Ishikawa (cell line): ENCODE data around the gene DAGLA.

ENCODE experiments used
- CEBPB ChIP-seq: IDR thresholded peaks from 2 replicates; pipeline ENCODE4 v1.6.1; 2012
- CREB1 ChIP-seq: IDR thresholded peaks from 2 replicates; pipeline ENCODE4 v1.6.1; 2012; ENCODE audit warnings: low read depth
- EGR1 ChIP-seq: IDR thresholded peaks from 2 replicates; pipeline ENCODE4 v1.6.1; 2012
- EP300 ChIP-seq: IDR thresholded peaks from 2 replicates; pipeline ENCODE4 v1.6.1; 2012; ENCODE audit warnings: borderline replicate concordance
- FOXM1 ChIP-seq: IDR thresholded peaks from 2 replicates; pipeline ENCODE4 v1.6.1; 2012; ENCODE audit warnings: low read depth, borderline replicate concordance
- MAX ChIP-seq: IDR thresholded peaks from 2 replicates; pipeline ENCODE4 v1.6.1; 2012
- NFIC ChIP-seq: IDR thresholded peaks from 2 replicates; pipeline ENCODE4 v1.6.1; 2012
- RAD21 ChIP-seq: IDR thresholded peaks from 2 replicates; pipeline ENCODE4 v1.6.1; 2012; ENCODE audit warnings: low read depth
- REST ChIP-seq: IDR thresholded peaks from 2 replicates; pipeline ENCODE4 v1.6.1; 2012; ENCODE audit warnings: low read depth, mild to moderate bottlenecking
- TAF1 ChIP-seq: IDR thresholded peaks from 2 replicates; pipeline ENCODE4 v1.6.1; 2012; ENCODE audit warnings: low read depth, mild to moderate bottlenecking
- TCF12 ChIP-seq: IDR thresholded peaks from 2 replicates; pipeline ENCODE4 v1.6.1; 2012; ENCODE audit warnings: low read depth
- TEAD4 ChIP-seq: IDR thresholded peaks from 2 replicates; pipeline ENCODE4 v1.6.1; 2012
- USF1 ChIP-seq: IDR thresholded peaks from 2 replicates; pipeline ENCODE4 v1.6.1; 2012
- YY1 ChIP-seq: IDR thresholded peaks from 2 replicates; pipeline ENCODE4 v1.6.1; 2012; ENCODE audit warnings: low read depth
- ZBTB7A ChIP-seq: IDR thresholded peaks from 2 replicates; pipeline ENCODE4 v1.6.1; 2012; ENCODE audit warnings: low read depth

DAGLA gene

GRCh38 chr11:61747192-61747966 is 67.2 kb downstream of the DAGLA start:
- 0 out of 2 replicates have a peak, but pooled peaks have one; percentile 15 for TF ChIP-seq ZBTB7A
- TF ChIP-seq TCF12 = 0 out of 2 replicates have a peak, but pooled peaks have one; percentile 19
- TF ChIP-seq CEBPB = no peak
- TF ChIP-seq TEAD4 = no peak
- TF ChIP-seq YY1 = 0 out of 2 replicates have a peak, but pooled peaks have one; percentile 34
- TF ChIP-seq MAX = peak; percentile 28; the same call in 1 of the 2 replicates
- peak; percentile 82 for TF ChIP-seq RAD21

GRCh38 chr11:61747967-61748285 is 67.7 kb downstream of the DAGLA start:
- no peak for TF ChIP-seq NFIC
- TF ChIP-seq EP300 = no peak
- no peak for TF ChIP-seq YY1
- TF ChIP-seq REST = no peak
- TF ChIP-seq TEAD4 = no peak
- no peak for TF ChIP-seq CREB1
- TF ChIP-seq CEBPB = no peak
- TF ChIP-seq EGR1 = no peak
- no peak for TF ChIP-seq MAX
- no peak for TF ChIP-seq TCF12
- no peak for TF ChIP-seq RAD21
- TF ChIP-seq TAF1 = no peak
- TF ChIP-seq FOXM1 = no peak
- TF ChIP-seq ZBTB7A = no peak
- no peak for TF ChIP-seq USF1

GRCh38 chr11:61749591-61750217 is 69.5 kb downstream of the DAGLA start:
- TF ChIP-seq YY1 = no peak
- no peak for TF ChIP-seq TCF12
- TF ChIP-seq FOXM1 = no peak
- TF ChIP-seq REST = no peak
- no peak for TF ChIP-seq CREB1
- TF ChIP-seq EP300 = no peak
- TF ChIP-seq RAD21 = no peak
- TF ChIP-seq MAX = no peak
- no peak for TF ChIP-seq ZBTB7A
- no peak for TF ChIP-seq NFIC
- no peak for TF ChIP-seq USF1
- no peak for TF ChIP-seq TEAD4

GRCh38 chr11:61750631-61751273 is 70.6 kb downstream of the DAGLA start:
- TF ChIP-seq MAX = no peak
- TF ChIP-seq EGR1 = no peak
- TF ChIP-seq TAF1 = no peak
- no peak for TF ChIP-seq YY1
- no peak for TF ChIP-seq TCF12
- no peak for TF ChIP-seq REST
- no peak for TF ChIP-seq EP300
- TF ChIP-seq USF1 = no peak
- TF ChIP-seq CEBPB = no peak
- TF ChIP-seq TEAD4 = no peak
- TF ChIP-seq ZBTB7A = no peak
- TF ChIP-seq RAD21 = no peak
- no peak for TF ChIP-seq FOXM1
- no peak for TF ChIP-seq NFIC
- no peak for TF ChIP-seq CREB1
